WERI-Rb-1 (cell line): ENCODE data around the gene PPP1R14B.

Experiments
- DNase-seq: peaks from one replicate; pipeline ENCODE4 v3.0.0-alpha.2; 2020
- H3K27ac ChIP-seq: fragments of 250-450 bp; sonication (Bioruptor Pico); 2 replicates; pipeline ENCODE4 v1.5.1; 2020; ENCODE audit warnings: mild to moderate bottlenecking, moderate library complexity
- H3K27me3 ChIP-seq: fragments of 250-450 bp; sonication (Bioruptor Pico); 2 replicates; pipeline ENCODE4 v1.5.1; 2021; ENCODE audit warnings: mild to moderate bottlenecking, low read depth, moderate library complexity; ENCODE audit not compliant: insufficient read depth, severe bottlenecking
- H3K36me3 ChIP-seq: fragments of 250-450 bp; sonication (Bioruptor Pico); 2 replicates; pipeline ENCODE4 v1.5.1; 2020; ENCODE audit warnings: mild to moderate bottlenecking, moderate library complexity
- H3K4me3 ChIP-seq: 2 replicates; pipeline ENCODE4 v1.5.1; 2011; ENCODE audit warnings: low read depth, mild to moderate bottlenecking, control low read depth, low read length
- H3K9me3 ChIP-seq: fragments of 250-450 bp; sonication (Bioruptor Pico); 2 replicates; pipeline ENCODE4 v1.5.1; 2021; ENCODE audit warnings: mild to moderate bottlenecking, moderate library complexity; ENCODE audit not compliant: severe bottlenecking
- CTCF ChIP-seq: IDR thresholded peaks from 2 replicates; pipeline ENCODE4 v1.5.1; 2011; ENCODE audit warnings: low read depth, mild to moderate bottlenecking, control low read depth, inconsistent platforms, low read length

PPP1R14B gene

GRCh38 chr11:64291752-64292459 is 45.2 kb upstream of the PPP1R14B start:
- no peak for TF ChIP-seq CTCF
- no peaks in the 10 kb centered on the region for H3K9me3 ChIP-seq
- H3K27ac ChIP-seq = no peak overlapping the region
- DNase-seq = no peak
- H3K27me3 ChIP-seq = peaks cover 22% of the 10 kb centered on the region
- H3K4me3 ChIP-seq = peak overlapping the region; percentile 39
- no peaks in the 10 kb centered on the region for H3K36me3 ChIP-seq

GRCh38 chr11:64291262-64291751 is 44.6 kb upstream of the PPP1R14B start, which contains the start of gene KCNK4:
TSS of gene KCNK4 (plus strand) at chr11:64291302. CDS start at chr11:64293019, 1,717 bp downstream.
- no peak within 1 kb of the TSS for H3K27ac ChIP-seq
- H3K9me3 ChIP-seq = no peaks in the 10 kb centered on the region
- no peaks in the 10 kb centered on the region for H3K36me3 ChIP-seq
- H3K4me3 ChIP-seq = peak within 1 kb of the TSS; percentile 39
- no peak for TF ChIP-seq CTCF
- no peak for DNase-seq
- H3K27me3 ChIP-seq = peaks cover 22% of the 10 kb centered on the region

- TF ChIP-seq CTCF = no peak
- Histone ChIP-seq H3K36me3 (no peaks in the 10 kb centered on the region), H3K27me3 (peaks cover 22% of the 10 kb centered on the region), H3K4me3 (no peak overlapping the region), H3K27ac (no peak overlapping the region), H3K9me3 (no peaks in the 10 kb centered on the region)
- no peak for DNase-seq
Observed at GRCh38 chr11:64290352-64291261, 43.9 kb upstream of the PPP1R14B start.

GRCh38 chr11:64289002-64289564 is 42.3 kb upstream of the PPP1R14B start:
- H3K36me3 ChIP-seq = no peaks in the 10 kb centered on the region
- H3K27ac ChIP-seq = no peak overlapping the region
- no peak overlapping the region for H3K4me3 ChIP-seq
- DNase-seq = no peak
- peaks cover 22% of the 10 kb centered on the region for H3K27me3 ChIP-seq
- no peaks in the 10 kb centered on the region for H3K9me3 ChIP-seq
- TF ChIP-seq CTCF = no peak

GRCh38 chr11:64288353-64288750 is 41.6 kb upstream of the PPP1R14B start:
- Histone ChIP-seq H3K36me3 (peaks cover 3% of the 10 kb centered on the region), H3K27ac (no peak overlapping the region), H3K27me3 (peaks cover 22% of the 10 kb centered on the region), H3K4me3 (no peak overlapping the region), H3K9me3 (no peaks in the 10 kb centered on the region)
- TF ChIP-seq CTCF = no peak
- no peak for DNase-seq
